Left cardiac atrium (tissue), 4 donors: ENCODE measurements around the gene CAMLG. TPM values are rescaled to one million over a fixed set of nuclear protein-coding genes. Genes with fewer than 3 reads are reported as not detected.

Source experiments
- ATAC-seq, 2 donors: fragments of 200-7000 bp; cut with Tn5 transposase; one replicate each; pipeline ENCODE4 v1.9.1; 2020; ENCODE audit warnings: mild to moderate bottlenecking in 2 of 2, moderate library complexity in 2 of 2
- DNase-seq: peaks from one replicate; pipeline ENCODE4 v3.0.0-alpha.2; 2020
- intact Hi-C, 2 donors: fragments of 100-400 bp; cut with DNase I; formaldehyde crosslinking; loops; one replicate each; pipeline versions ENCODE4 v1.14.1 to v1.15.1; 2022 to 2023
- total RNA-seq, 2 donors: library from RNA; stranded (reverse); fragmentation: NEBNext Ultra II Directional; extraction: Animal tissue kit (Norgen Biotek cat#: 25700); gene quantifications; one replicate each; pipeline ENCODE4 v1.2.1, GENCODE V29; 2021
- donor health status: DM: no; HTN: yes; CAD: no.
- donor health status: DM: no; HTN: yes; CAD: no; lungs with severe emphysema.
- donor health status: DM: yes; HTN: yes; CAD: no.
- donor health status: Dilated cardiomyopathy.

The CAMLG gene
- total RNA-seq, 2 donors from 2014 or later: 19.8 to 21.4 TPM

DNA sequence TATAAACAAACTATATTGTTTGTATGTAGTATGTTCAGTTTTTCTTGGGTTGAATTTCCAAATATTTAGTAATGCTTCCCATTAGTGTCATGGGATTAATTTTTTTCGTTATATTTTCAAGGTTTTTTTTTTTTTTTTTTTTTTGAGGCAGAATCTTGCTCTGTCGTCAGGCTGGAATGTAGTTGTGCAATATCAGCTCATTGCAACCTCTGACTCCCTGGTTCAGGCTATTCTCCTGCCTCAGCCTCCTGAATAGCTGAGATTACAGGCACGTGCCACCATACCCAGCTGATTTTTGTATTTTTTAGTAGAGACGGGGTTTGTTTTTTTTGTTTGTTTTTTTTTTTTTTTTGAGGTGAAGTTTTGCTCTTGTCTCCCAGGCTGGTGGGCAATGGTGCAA lies 30.9 kb downstream of the CAMLG start:
- ATAC-seq (no peak), DNase-seq (no peak)
- intact Hi-C loops: no loop called here

DNA sequence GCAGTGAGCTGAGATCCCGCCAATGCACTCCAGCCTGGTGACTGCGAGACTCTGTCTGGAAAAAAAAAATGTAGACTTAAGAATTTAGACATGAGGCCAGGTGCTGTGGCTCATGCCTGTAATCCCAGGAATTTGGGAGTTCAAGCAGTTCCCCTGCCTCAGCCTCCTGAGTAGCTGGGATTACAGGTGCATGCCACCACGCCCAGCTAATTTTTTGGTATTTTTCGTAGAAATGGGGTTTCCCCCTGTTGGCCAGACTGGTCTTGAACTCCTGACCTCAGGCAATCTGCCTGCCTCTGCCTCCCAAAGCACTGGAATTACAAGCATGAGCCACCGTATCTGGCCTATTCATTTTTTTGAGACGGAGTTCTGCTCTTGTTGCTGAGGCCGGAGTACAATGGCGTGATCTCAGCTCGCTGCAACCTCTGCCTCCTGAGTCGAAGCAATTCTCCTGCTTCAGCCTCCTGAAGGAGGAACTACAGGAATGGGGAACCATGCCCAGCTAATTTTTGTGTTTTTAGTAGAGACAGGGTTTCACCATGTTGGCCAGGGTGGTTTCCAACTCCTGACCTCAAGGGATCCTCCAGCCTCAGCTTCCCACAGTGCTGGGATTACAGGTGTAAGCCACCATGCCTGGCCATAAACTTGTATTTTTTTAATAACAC lies 34.2 kb downstream of the CAMLG start:
- intact Hi-C loops: no loop called here
- no peak for ATAC-seq
- no peak for DNase-seq

DNA sequence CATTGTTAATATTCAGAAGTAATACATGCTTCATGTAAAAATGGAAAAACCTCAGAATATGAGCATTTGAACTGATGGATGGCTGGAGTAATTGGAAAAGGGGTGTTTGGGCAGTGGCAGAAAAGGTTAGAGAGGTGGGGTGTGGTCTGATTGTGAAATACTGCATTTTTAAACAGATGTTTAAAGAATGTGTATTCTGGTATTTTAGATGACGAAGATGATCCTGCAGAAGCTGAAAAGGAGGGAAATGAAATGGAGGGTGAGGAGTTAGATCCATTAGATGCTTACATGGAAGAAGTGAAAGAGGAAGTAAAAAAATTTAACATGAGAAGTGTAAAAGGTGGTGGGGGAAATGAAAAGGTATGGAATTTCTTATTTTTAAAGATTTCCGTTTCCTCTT lies 39.0 kb downstream of the CAMLG start:
- intact Hi-C loops: no loop called here
- no peak for DNase-seq
- no peak for ATAC-seq

DNA sequence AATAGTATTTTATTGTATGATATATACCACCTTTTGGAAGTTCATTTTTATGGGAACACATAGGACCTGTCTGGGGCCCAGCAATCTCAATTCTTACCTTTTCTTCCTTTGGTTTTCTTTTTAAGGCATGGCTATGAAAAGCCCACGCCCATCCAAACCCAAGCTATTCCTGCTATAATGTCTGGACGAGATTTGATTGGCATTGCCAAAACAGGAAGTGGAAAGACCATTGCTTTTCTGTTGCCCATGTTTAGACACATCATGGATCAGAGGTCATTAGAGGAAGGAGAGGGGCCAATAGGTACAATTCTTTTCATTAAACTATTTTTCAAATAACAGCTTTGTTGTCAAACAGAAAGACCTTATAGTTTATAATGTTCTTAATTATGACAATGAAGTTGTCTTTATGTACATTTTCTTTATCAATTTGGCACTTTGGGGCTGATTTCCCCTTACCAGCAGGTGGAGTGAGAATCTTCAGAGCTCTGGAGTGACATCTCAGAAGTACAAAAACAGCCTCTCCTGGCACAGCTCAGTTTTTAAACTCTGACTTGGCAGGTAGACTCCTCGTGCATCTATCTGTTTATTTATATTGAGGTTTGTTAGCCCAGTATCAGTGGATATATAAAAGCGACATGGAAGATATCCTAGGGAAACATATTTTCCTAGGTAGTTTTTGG lies 46.0 kb downstream of the CAMLG start:
- ATAC-seq: no peak
- no peak for DNase-seq
- intact Hi-C loops: no loop called here

GRCh38 chr5:134784946-134785620 lies 46.7 kb downstream of the CAMLG start:
- ATAC-seq (no peak), DNase-seq (no peak)
- intact Hi-C loops: no loop called here

- DNase-seq: no peak
- intact Hi-C loops: no loop called here
- ATAC-seq: no peak
These were observed 49.3 kb downstream of the CAMLG start for GRCh38 chr5:134787692-134788091.

DNA sequence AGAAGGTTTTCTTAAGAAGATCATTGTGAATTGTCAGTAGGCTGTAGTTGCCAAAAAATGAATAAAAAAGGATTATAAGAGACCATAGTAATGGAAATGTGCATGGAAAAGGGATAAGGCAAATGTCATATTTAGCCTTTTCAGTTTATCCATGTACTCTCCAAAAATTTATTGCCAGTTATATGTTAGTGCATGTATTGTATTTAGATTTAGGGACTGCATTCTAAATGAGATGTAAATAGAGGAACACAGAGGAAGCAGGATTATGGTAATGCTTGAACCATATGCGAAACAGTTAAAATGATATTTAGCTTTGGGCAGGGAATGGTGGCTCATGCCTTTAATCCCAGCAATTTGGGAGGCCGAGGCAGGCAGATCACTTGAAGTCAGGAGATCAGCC lies 53.2 kb downstream of the CAMLG start:
- ATAC-seq (no peak), DNase-seq (no peak)
- intact Hi-C loops: no loop called here

- DNase-seq: no peak
- intact Hi-C loops: no loop called here
- ATAC-seq: no peak
These were observed 53.9 kb downstream of the CAMLG start for GRCh38 chr5:134792286-134792685.

GRCh38 chr5:134793111-134793510 lies 54.8 kb downstream of the CAMLG start:
- intact Hi-C loops: no loop called here
- ATAC-seq (no peak), DNase-seq (no peak)

DNA sequence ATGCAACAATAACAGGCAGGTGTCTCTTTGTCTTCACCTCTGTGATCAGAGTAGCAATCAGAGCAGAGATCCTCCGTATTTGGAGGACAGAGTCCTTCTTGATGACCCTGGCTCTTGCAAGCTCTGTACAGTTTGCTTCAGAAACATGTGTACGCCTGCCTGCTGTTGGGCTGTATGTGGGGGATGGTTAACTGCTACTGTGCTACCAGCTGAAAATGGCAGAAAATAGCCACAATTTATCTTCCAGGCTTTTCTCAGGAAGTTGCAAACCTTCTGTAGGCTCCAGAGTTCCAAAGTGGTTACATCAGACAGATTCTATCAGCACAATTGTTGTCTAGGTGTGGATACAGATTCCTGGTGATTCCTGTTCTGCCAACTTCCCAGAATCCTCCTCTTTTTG lies 55.7 kb downstream of the CAMLG start:
- ATAC-seq (no peak), DNase-seq (no peak)
- intact Hi-C loops: no loop called here

- ATAC-seq: no peak
- no peak for DNase-seq
- intact Hi-C loops: no loop called here
These were observed 56.5 kb downstream of the CAMLG start for GRCh38 chr5:134794819-134795218.

DNA sequence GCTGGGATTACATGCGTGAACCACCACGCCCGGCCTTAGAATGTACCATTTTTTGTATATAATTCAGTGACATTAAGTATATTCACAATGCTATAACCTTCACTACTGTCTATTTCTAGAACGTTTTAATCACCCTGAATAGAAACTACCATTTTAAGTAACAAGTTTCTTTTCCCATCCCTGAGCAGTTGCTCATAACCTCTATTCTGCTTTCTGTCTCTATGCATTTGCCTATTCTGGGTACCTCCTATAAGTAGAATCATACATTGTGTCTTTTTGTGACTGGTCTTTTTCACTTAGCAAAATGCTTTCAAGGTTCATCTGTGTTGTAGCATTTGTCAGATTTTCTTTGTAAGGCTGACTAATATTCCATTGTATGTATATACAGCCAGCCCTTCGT lies 60.1 kb downstream of the CAMLG start:
- DNase-seq (no peak), ATAC-seq (no peak)

More for the DNA sequence above, 60.1 kb downstream of the CAMLG start:
- intact Hi-C loops: no loop called here

Other genes with a start within 250 kb of the CAMLG start
- gene JADE2, start 212.9 kb upstream of the CAMLG start, total RNA-seq: 10 to 100 TPM; 34.7 to 49.0 TPM
- gene SAR1B, start 105.7 kb upstream of the CAMLG start, total RNA-seq: 100 to 1,000 TPM in 1 of 2 donors, 10 to 100 TPM in 1; 78.4 to 105 TPM
- gene SEC24A, start 89.8 kb upstream of the CAMLG start, total RNA-seq: 10 to 100 TPM; 10.1 to 15.9 TPM
- gene DDX46, start 20.2 kb downstream of the CAMLG start, total RNA-seq: 10 to 100 TPM; 21.9 to 33.1 TPM
- 10 to 100 TPM; 27.9 to 31.1 TPM for gene C5orf24, start 107.4 kb downstream of the CAMLG start, total RNA-seq
- gene TXNDC15, start 135.8 kb downstream of the CAMLG start, total RNA-seq: 10 to 100 TPM; 56.3 to 69.2 TPM
- gene PCBD2, start 166.6 kb downstream of the CAMLG start, total RNA-seq: 10 to 100 TPM; 17.3 to 18.8 TPM
- gene CATSPER3, start 229.4 kb downstream of the CAMLG start, total RNA-seq: under 1 TPM; 0.31 to 0.68 TPM